Fibroblast of mammary gland (primary cell): ENCODE data around the gene RELA.

Source experiments
- DNase-seq: peaks from one replicate; pipeline ENCODE4 v3.0.0-alpha.2; 2010; ENCODE audit warnings: low read depth
- H3K4me3 ChIP-seq: 2 replicates; pipeline ENCODE4 v1.5.1; 2011; ENCODE audit warnings: low read depth, mild to moderate bottlenecking, low read length, moderate library complexity; ENCODE audit not compliant: control insufficient read depth
- CTCF ChIP-seq: conservative IDR thresholded peaks from 2 replicates; pipeline ENCODE4 v1.5.1; 2011; ENCODE audit warnings: low read depth, low read length, inconsistent platforms; ENCODE audit not compliant: control insufficient read depth, insufficient read depth

RELA gene

DNA sequence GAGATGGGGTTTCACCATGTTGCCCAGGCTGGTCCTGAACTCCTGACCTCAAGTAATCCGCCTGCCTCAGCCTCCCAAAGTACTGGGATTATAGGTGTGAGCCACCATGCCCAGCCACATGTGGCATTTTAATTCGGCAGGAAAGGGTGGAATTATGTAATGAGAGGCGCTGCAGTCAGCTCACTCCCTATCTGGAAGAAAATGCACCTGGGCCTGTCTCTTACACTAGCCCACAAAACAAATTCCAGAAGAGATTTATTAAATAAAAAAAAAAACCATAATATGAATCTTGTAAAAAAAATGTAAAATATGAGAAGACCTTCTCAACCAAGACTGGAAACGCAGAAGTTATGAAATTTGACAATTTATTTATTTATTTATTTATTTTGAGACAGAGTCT is 41.1 kb upstream of the RELA start:
- no peak for DNase-seq
- no peak overlapping the region for H3K4me3 ChIP-seq
- no peak for TF ChIP-seq CTCF

DNA sequence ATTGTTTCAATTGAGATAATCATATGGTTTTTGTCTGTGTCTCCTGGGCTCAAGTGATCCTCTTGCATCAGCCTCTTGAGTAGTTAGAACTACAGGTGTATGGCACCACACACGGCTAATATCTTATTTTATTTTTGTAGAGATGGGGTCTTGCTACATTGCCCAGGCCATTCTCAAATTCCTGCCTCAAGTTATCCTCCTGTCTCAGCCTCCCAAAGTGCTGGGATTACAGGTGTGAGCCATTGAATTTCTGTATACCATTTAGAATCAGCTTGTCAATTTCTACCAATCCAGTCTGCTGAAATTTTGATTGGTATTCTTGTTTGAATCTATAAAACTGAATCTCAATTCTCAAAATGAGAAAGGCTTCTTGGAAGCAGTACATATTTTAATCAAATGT is 39.0 kb upstream of the RELA start:
- TF ChIP-seq CTCF, result no peak

GRCh38 chr11:65700399-65700798 is 37.7 kb upstream of the RELA start:
- DNase-seq, result no peak
- H3K4me3 ChIP-seq, result no peak overlapping the region
- no peak for TF ChIP-seq CTCF

More for the DNA sequence above, 39.0 kb upstream of the RELA start:
- DNase-seq, result no peak
- H3K4me3 ChIP-seq, result no peak overlapping the region

DNA sequence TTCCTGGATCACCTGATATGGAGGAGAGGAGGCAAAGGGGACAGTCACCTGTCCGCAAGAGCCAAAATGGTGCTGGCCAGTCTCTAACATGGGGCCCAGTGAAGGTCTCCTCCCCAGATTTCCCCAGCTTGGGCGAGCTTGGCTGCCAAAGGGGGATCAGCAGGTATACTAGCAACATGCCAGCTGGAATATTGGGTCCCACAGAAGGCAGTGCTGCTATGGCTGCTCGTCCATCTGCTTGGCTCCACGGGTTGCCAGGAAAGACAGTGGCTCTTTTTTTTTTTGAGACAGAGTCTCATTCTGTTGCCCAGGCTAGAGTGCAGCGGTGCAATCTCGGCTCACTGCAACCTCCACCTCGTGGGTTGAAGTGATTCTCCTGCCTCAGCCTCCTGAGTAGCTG is 36.6 kb upstream of the RELA start:
- H3K4me3 ChIP-seq, result no peak overlapping the region
- TF ChIP-seq CTCF, result no peak
- DNase-seq, result no peak

GRCh38 chr11:65698205-65698604 is 35.5 kb upstream of the RELA start:
- TF ChIP-seq CTCF, result no peak
- no peak for DNase-seq
- no peak overlapping the region for H3K4me3 ChIP-seq

GRCh38 chr11:65696802-65697552 is 34.3 kb upstream of the RELA start:
- TF ChIP-seq CTCF, result no peak
- H3K4me3 ChIP-seq, result no peak overlapping the region
- DNase-seq, result no peak
